Measurements from ENCODE around the gene IL1A. TPM values are rescaled to one million over a fixed set of nuclear protein-coding genes. Genes with fewer than 3 reads are reported as not detected.

The IL1A gene
- total and polyA plus RNA-seq, 9 of the 15 experiments (the other 6 are each of a cell fraction or from before 2014, with no cell fraction given): 0.03 to 0.27 (median 0.14) TPM; not detected in 2

DNA sequence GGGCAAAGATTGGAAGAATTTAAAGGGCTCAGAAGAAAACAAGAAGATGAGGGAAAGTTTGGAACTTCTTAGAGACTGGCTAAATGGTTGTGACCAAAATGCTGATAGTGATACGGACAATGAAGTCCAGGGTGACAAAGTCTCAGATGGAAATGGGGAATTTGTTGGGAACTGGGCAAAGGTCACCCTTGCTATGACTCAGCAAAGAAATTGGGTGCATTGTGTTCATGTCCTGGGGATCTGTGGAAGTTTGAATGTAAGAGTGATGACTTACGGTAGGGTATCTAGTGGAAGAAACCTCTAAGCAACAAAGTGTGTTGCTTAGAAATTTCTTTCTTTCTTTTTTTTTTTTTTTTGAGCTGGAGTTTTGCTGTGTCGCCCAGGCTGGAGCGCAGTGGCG lies 6.0 kb upstream of the IL1A start (continued):
- TF ChIP-seq ZC3H11A (IDR thresholded peaks at IDR 0.05; ENCODE audit: low read depth, low read length) (no peak), GTF2E2 (tag; IDR thresholded peaks at IDR 0.05) (no peak), BRF1 (IDR thresholded peaks at IDR 0.05; ENCODE audit: borderline replicate concordance, extremely low read depth, insufficient read length) (no peak), MAFK (IDR thresholded peaks at IDR 0.05; ENCODE audit: low read length) (peak; percentile 49; the same call in 1 of the 2 replicates), BCOR (IDR thresholded peaks at IDR 0.05) (no peak), ATF7 (IDR thresholded peaks at IDR 0.05) (no peak), NFE2L1 (tag; IDR thresholded peaks at IDR 0.05; ENCODE audit: borderline replicate concordance, low read depth) (peak; percentile 57; the same call in 1 of the 2 replicates), KAT7 (CRISPR knock-in tag; IDR thresholded peaks at IDR 0.05; ENCODE audit: borderline replicate concordance) (no peak), KAT2B (IDR thresholded peaks at IDR 0.05; ENCODE audit: low read depth, low read length) (no peak), PURB (CRISPR knock-in tag; IDR thresholded peaks at IDR 0.05; ENCODE audit: low read depth) (no peak), FOXA1 (IDR thresholded peaks at IDR 0.05; ENCODE audit: borderline replicate concordance) (no peak), SPI1 (IDR thresholded peaks at IDR 0.05; ENCODE audit: borderline replicate concordance, low read depth, low read length) (no peak), MAFG (tag; conservative IDR thresholded peaks at IDR 0.05) (peak; percentile 89), SNIP1 (IDR thresholded peaks at IDR 0.05; ENCODE audit: low read depth) (no peak)
- TF ChIP-seq, protein P1, sequence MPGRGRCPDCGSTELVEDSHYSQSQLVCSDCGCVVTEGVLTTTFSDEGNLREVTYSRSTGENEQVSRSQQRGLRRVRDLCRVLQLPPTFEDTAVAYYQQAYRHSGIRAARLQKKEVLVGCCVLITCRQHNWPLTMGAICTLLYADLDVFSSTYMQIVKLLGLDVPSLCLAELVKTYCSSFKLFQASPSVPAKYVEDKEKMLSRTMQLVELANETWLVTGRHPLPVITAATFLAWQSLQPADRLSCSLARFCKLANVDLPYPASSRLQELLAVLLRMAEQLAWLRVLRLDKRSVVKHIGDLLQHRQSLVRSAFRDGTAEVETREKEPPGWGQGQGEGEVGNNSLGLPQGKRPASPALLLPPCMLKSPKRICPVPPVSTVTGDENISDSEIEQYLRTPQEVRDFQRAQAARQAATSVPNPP (IDR thresholded peaks at IDR 0.05; ENCODE audit: borderline replicate concordance, insufficient read depth, insufficient read length): no peak
- TF ChIP-seq, protein P2, sequence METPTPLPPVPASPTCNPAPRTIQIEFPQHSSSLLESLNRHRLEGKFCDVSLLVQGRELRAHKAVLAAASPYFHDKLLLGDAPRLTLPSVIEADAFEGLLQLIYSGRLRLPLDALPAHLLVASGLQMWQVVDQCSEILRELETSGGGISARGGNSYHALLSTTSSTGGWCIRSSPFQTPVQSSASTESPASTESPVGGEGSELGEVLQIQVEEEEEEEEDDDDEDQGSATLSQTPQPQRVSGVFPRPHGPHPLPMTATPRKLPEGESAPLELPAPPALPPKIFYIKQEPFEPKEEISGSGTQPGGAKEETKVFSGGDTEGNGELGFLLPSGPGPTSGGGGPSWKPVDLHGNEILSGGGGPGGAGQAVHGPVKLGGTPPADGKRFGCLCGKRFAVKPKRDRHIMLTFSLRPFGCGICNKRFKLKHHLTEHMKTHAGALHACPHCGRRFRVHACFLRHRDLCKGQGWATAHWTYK (CRISPR knock-in tag; IDR thresholded peaks at IDR 0.05): no peak
- TF ChIP-seq, protein P3, sequence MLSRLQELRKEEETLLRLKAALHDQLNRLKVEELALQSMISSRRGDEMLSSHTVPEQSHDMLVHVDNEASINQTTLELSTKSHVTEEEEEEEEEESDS (CRISPR knock-in tag; IDR thresholded peaks at IDR 0.05): no peak
- TF ChIP-seq, protein P4, sequence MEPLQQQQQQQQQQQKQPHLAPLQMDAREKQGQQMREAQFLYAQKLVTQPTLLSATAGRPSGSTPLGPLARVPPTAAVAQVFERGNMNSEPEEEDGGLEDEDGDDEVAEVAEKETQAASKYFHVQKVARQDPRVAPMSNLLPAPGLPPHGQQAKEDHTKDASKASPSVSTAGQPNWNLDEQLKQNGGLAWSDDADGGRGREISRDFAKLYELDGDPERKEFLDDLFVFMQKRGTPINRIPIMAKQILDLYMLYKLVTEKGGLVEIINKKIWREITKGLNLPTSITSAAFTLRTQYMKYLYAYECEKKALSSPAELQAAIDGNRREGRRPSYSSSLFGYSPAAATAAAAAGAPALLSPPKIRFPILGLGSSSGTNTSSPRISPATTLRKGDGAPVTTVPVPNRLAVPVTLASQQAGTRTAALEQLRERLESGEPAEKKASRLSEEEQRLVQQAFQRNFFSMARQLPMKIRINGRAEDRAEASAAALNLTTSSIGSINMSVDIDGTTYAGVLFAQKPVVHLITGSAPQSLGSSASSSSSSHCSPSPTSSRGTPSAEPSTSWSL (CRISPR knock-in tag; IDR thresholded peaks at IDR 0.05; ENCODE audit: borderline replicate concordance): no peak
- TF ChIP-seq, protein P5, sequence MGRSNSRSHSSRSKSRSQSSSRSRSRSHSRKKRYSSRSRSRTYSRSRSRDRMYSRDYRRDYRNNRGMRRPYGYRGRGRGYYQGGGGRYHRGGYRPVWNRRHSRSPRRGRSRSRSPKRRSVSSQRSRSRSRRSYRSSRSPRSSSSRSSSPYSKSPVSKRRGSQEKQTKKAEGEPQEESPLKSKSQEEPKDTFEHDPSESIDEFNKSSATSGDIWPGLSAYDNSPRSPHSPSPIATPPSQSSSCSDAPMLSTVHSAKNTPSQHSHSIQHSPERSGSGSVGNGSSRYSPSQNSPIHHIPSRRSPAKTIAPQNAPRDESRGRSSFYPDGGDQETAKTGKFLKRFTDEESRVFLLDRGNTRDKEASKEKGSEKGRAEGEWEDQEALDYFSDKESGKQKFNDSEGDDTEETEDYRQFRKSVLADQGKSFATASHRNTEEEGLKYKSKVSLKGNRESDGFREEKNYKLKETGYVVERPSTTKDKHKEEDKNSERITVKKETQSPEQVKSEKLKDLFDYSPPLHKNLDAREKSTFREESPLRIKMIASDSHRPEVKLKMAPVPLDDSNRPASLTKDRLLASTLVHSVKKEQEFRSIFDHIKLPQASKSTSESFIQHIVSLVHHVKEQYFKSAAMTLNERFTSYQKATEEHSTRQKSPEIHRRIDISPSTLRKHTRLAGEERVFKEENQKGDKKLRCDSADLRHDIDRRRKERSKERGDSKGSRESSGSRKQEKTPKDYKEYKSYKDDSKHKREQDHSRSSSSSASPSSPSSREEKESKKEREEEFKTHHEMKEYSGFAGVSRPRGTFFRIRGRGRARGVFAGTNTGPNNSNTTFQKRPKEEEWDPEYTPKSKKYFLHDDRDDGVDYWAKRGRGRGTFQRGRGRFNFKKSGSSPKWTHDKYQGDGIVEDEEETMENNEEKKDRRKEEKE (IDR thresholded peaks at IDR 0.05; ENCODE audit: borderline replicate concordance in 1 of 2, control insufficient read depth in 1 of 2, low read depth in 2 of 2, low read length in 1 of 2): no peak
- TF ChIP-seq, protein P6, sequence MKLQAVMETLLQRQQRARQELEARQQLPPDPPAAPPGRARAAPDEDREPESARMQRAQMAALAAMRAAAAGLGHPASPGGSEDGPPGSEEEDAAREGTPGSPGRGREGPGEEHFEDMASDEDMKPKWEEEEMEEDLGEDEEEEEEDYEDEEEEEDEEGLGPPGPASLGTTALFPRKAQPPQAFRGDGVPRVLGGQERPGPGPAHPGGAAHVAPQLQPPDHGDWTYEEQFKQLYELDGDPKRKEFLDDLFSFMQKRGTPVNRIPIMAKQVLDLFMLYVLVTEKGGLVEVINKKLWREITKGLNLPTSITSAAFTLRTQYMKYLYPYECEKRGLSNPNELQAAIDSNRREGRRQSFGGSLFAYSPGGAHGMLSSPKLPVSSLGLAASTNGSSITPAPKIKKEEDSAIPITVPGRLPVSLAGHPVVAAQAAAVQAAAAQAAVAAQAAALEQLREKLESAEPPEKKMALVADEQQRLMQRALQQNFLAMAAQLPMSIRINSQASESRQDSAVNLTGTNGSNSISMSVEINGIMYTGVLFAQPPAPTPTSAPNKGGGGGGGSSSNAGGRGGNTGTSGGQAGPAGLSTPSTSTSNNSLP (IDR thresholded peaks at IDR 0.05; ENCODE audit: borderline replicate concordance, low read depth, low read length): no peak

Data from K562 (cell line).